Stimulated activated memory B cell treated with anti-CD40 and anti-IgM and Interleukin-4, amounts not matched to agents 10 μg/mL and 1 μg/mL and 100 μg/mL, for 72 hours (primary cell): ENCODE data around the gene ASH1L.
"Not testable (repeated sequence)": the region's sequence is repeated elsewhere in the genome, so short reads cannot be mapped to it uniquely, and the experiment has no call there.

Experiments used
- ATAC-seq: fragments of 150-1000 bp; cut with Tn5 transposase; 2 replicates; pipeline ENCODE4 v1.10.0; 2021
- H3K27ac Mint-ChIP-seq: one replicate; pipeline ENCODE4 v1.8.0; 2022; ENCODE audit warnings: mild to moderate bottlenecking, mixed read lengths
- H3K27me3 Mint-ChIP-seq: one replicate; pipeline ENCODE4 v1.8.0; 2022; ENCODE audit warnings: mixed read lengths
- H3K36me3 Mint-ChIP-seq: one replicate; pipeline ENCODE4 v1.8.0; 2022; ENCODE audit warnings: mixed read lengths
- H3K4me1 Mint-ChIP-seq: one replicate; pipeline ENCODE4 v1.8.0; 2022; ENCODE audit warnings: mixed read lengths
- H3K4me3 Mint-ChIP-seq: one replicate; pipeline ENCODE4 v1.8.0; 2022; ENCODE audit warnings: mild to moderate bottlenecking, moderate library complexity, mixed read lengths
- H3K9me3 Mint-ChIP-seq: one replicate; pipeline ENCODE4 v1.8.0; 2022; ENCODE audit warnings: mixed read lengths

The ASH1L gene

DNA sequence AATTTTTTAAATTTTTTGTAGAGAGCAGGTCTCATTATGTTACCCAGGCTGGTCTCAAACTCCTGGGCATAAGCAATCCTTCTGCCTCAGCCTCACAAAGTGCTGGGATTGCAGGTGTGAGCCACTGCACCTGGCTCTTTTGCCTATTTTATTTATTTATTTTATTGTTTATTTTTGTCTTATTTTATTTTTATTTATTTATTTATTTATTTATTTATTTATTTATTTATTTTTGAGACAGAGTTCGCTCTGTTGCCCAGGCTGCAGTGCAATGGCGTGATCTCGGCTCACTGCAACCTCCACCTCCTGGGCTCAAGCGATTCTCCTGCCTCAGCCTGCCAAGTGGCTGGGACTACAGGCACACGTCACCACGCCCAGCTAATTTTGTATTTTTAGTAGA lies 13.0 kb upstream of the ASH1L start:
- not testable (repeated sequence) for H3K4me3 Mint-ChIP-seq, H3K4me1 Mint-ChIP-seq, ATAC-seq, H3K36me3 Mint-ChIP-seq, H3K9me3 Mint-ChIP-seq, H3K27ac Mint-ChIP-seq, H3K27me3 Mint-ChIP-seq

GRCh38 chr1:155574077-155574476 lies 11.5 kb upstream of the ASH1L start:
- ATAC-seq = no peak
- no peak overlapping the region for H3K4me3 Mint-ChIP-seq
- no peak overlapping the region for H3K27ac Mint-ChIP-seq
- no peaks in the 10 kb centered on the region for H3K9me3 Mint-ChIP-seq
- H3K27me3 Mint-ChIP-seq = no peaks in the 10 kb centered on the region
- H3K36me3 Mint-ChIP-seq = peaks cover 13% of the 10 kb centered on the region
- peaks cover 15% of the 10 kb centered on the region for H3K4me1 Mint-ChIP-seq

GRCh38 chr1:155570593-155570990 lies 8.0 kb upstream of the ASH1L start:
- no peak for ATAC-seq
- H3K36me3 Mint-ChIP-seq = peaks cover 13% of the 10 kb centered on the region
- no peaks in the 10 kb centered on the region for H3K9me3 Mint-ChIP-seq
- no peak overlapping the region for H3K27ac Mint-ChIP-seq
- H3K4me1 Mint-ChIP-seq = peaks cover 15% of the 10 kb centered on the region
- H3K4me3 Mint-ChIP-seq = no peak overlapping the region
- H3K27me3 Mint-ChIP-seq = no peaks in the 10 kb centered on the region

- H3K4me3 Mint-ChIP-seq = no peak overlapping the region
- no peak overlapping the region for H3K27ac Mint-ChIP-seq
- no peaks in the 10 kb centered on the region for H3K9me3 Mint-ChIP-seq
- no peaks in the 10 kb centered on the region for H3K27me3 Mint-ChIP-seq
- H3K36me3 Mint-ChIP-seq = peaks cover 13% of the 10 kb centered on the region
- ATAC-seq = no peak
- peaks cover 10% of the 10 kb centered on the region for H3K4me1 Mint-ChIP-seq
Observed at GRCh38 chr1:155569988-155570592, 7.5 kb upstream of the ASH1L start.

- ATAC-seq = peak; percentile 0
- Mint-ChIP-seq H3K27ac (peak overlapping the region; percentile 95), H3K4me1 (peaks cover 34% of the 10 kb centered on the region), H3K4me3 (peak overlapping the region; percentile 91)
- H3K9me3 Mint-ChIP-seq, H3K36me3 Mint-ChIP-seq, H3K27me3 Mint-ChIP-seq: not testable (repeated sequence)
Observed at GRCh38 chr1:155563377-155564022, 897 bp upstream of the ASH1L start.

DNA sequence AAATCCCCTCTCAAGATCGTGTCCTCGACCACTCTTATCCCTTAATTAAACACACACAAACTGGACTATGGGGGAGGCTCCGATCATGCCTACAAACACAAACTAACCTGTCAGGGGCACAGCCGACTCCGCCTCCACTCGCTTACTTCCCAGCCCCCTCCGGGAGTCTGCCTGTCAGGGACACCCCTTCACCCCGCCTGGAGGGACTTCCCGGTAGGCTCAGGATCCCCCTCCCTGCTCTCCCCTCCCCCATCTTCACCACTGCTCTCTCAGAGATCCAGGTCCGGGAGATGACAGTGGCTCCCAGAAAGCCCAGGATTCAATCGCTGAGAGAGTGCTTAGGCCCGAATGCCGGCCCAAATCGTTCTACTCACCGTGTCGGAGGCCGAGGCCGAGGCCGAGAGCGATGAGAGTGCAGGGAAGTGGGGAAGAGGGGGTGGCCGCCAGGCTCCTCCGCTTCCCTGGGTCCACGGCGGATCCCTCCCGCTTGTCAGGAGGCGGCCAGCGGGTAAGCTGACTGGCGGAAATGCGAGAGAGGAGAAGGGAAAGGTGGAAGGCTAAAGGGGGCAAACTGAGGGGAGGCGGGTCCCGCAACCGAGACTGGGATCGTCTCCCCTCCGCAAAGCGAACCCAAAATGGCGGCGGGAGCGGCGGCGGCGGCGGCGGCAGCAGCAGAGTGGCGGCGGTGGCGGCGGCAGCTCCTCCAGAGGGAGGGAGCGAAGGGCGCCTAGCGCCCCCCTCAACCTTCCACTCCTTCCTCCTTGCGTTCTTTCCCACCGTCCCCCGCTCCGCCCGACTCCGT lies 623 bp downstream of the ASH1L start:
- H3K4me1 Mint-ChIP-seq = peaks cover 42% of the 10 kb centered on the region
- H3K27ac Mint-ChIP-seq = peak overlapping the region; percentile 95
- H3K9me3 Mint-ChIP-seq, H3K36me3 Mint-ChIP-seq, H3K27me3 Mint-ChIP-seq: not testable (repeated sequence)
- H3K4me3 Mint-ChIP-seq = peak overlapping the region; percentile 91
- ATAC-seq = peak; percentile 13

DNA sequence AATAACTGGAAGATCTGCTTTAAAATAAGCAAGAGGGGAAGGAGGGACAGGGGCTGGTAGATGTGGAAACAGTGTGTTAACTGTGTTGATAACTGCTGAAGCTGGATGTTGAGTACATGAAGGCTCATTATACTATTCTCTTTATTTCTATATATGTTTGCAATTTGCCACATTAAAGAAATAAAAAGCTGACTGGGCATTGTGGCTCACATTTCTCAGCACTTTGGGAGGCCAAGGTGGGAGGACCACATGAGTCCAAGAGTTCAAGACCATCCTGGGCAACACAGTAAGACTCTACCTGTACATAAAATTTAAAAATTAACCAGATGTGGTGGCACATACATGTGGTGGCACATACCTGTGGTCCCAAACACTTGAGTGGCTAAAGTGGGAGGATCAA lies 6.7 kb downstream of the ASH1L start:
- Mint-ChIP-seq H3K36me3 (peaks cover 16% of the 10 kb centered on the region), H3K9me3 (no peaks in the 10 kb centered on the region), H3K4me3 (no peak overlapping the region), H3K27ac (no peak overlapping the region), H3K27me3 (no peaks in the 10 kb centered on the region), H3K4me1 (peaks cover 51% of the 10 kb centered on the region)
- ATAC-seq = no peak

DNA sequence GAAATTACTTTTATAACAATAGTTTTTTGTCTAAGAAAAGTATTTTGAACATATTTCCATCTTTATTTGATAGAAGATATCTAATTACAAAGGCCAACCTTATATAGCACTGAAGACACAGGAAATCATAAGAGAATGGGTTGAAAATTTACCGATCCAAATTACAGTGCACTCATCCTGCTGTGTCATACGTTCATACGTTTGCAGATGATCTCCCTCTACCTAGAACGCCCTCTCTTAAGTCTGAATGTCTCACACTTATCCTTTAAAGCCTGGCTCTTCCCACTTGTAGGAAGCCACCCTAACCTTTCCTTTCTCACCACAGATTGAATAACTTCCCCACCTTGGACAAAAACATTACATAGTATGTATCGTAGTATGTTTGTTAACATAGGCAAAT lies 9.3 kb downstream of the ASH1L start:
- no peak for ATAC-seq
- Mint-ChIP-seq H3K36me3 (peaks cover 29% of the 10 kb centered on the region), H3K9me3 (no peaks in the 10 kb centered on the region), H3K4me3 (no peak overlapping the region), H3K4me1 (peaks cover 47% of the 10 kb centered on the region), H3K27me3 (no peaks in the 10 kb centered on the region), H3K27ac (peak overlapping the region; percentile 36)

DNA sequence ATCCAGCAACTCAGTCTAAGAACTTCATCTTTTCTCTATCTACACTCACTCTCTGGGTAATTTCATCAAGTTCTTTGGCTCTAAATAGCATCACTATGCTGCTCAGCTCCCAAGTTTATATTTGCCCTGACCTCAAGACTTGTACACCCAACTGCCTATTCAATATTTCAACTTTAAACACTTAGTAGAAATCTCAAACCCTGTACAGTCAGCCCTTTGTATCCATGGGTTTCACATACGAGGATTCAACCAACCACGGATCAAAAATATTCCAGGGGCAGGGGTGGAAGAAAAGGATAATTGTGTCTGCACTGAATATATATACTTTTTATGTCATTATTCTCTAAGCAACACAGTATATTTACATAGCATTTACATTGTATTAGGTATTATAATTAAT lies 13.9 kb downstream of the ASH1L start:
- H3K27me3 Mint-ChIP-seq = no peaks in the 10 kb centered on the region
- peak overlapping the region; percentile 87 for H3K27ac Mint-ChIP-seq
- H3K9me3 Mint-ChIP-seq = no peaks in the 10 kb centered on the region
- peaks cover 70% of the 10 kb centered on the region for H3K4me1 Mint-ChIP-seq
- H3K4me3 Mint-ChIP-seq = no peak overlapping the region
- peaks cover 22% of the 10 kb centered on the region for H3K36me3 Mint-ChIP-seq
- no peak for ATAC-seq

DNA sequence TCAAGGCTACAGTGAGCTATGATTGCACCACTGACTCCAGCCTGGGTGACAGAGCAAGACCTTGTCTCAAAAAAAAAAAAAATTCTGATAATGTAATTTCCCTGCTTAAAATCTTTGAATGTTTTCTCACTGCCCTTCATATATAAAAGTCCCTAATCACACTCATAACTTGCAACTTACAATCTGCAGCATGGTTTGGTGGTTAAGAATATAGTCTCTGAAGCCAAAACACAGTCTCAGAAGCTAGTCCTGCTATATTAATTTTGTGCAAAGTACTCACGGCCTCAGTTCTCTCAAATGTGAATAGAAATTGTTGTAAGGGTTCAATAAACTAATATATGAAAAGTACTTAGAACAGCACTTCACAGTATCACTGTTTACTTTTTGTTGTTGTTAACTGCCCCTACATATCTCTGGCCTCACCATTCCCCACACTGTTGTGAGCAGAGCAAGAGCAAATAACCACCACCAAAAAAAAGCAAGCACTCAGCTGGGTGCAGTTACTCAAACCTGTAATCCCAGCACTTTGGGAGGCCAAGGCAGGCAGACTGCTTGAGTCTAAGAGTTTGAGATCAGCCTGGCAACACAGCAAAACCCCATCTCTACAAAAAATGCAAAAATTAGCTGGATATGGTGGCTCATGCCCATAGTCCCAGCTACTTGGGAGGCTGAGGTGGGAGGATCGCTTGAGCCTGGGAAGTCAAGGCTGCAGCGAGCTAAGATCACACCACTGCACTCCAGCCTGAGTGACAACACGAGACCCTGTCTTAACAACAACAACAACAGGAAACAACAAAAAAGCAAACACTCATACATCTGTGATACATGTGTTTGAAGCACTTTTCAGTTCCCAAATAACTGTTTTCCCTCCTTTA lies 22.4 kb downstream of the ASH1L start:
- no peak overlapping the region for H3K4me3 Mint-ChIP-seq

DNA sequence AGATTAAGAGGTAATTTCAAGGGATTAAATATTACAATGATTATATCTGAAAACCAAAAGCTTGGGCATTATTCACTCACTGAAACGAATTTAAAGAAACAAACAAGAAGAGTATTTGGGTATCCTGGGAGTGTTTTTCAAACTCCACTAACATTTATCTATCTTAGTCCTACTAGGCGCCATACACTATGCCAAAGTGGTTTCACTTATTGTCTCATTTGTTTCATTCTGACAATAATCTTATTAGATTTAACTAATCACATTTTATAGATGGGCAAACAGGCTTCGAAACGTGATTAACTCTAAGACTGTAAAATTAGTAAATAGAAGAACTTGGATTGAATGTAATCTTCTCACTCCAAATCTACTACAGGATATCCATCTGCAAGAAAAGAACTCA lies 25.4 kb downstream of the ASH1L start:
- H3K9me3 Mint-ChIP-seq = no peaks in the 10 kb centered on the region
- ATAC-seq = no peak
- no peak overlapping the region for H3K4me3 Mint-ChIP-seq
- H3K27me3 Mint-ChIP-seq = no peaks in the 10 kb centered on the region
- peaks cover 21% of the 10 kb centered on the region for H3K36me3 Mint-ChIP-seq
- H3K4me1 Mint-ChIP-seq = peaks cover 70% of the 10 kb centered on the region
- peak overlapping the region; percentile 98 for H3K27ac Mint-ChIP-seq

More for the DNA sequence above, 22.4 kb downstream of the ASH1L start:
- peak; percentile 21 for ATAC-seq
- peaks cover 56% of the 10 kb centered on the region for H3K4me1 Mint-ChIP-seq
- peak overlapping the region; percentile 76 for H3K27ac Mint-ChIP-seq
- peaks cover 7% of the 10 kb centered on the region for H3K36me3 Mint-ChIP-seq
- H3K9me3 Mint-ChIP-seq = no peaks in the 10 kb centered on the region
- no peaks in the 10 kb centered on the region for H3K27me3 Mint-ChIP-seq

- H3K9me3 Mint-ChIP-seq = no peaks in the 10 kb centered on the region
Observed at GRCh38 chr1:155531624-155532023, 31.0 kb downstream of the ASH1L start.

DNA sequence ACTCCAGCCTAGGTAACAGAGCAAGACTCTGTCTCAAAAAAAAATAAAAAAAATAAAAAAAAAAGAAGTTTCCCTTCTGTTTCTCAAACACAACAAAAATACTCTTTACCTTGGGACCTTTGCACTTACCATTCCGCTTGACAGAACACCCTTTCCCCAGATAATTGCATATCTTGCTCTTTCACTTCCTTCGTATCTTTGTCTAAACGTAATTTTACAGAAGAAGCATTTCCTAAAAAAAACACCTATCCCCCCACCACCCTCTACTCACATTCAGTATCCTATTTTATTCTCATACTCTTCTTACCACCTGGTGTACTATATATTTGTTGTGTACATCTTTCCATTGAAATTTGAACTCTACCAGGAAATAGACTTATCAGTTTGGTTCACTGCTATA lies 32.7 kb downstream of the ASH1L start:
- ATAC-seq = peak; percentile 93
- Mint-ChIP-seq H3K27ac (peak overlapping the region; percentile 94), H3K4me1 (peaks cover 56% of the 10 kb centered on the region), H3K9me3 (no peaks in the 10 kb centered on the region), H3K36me3 (peaks cover 19% of the 10 kb centered on the region), H3K27me3 (no peaks in the 10 kb centered on the region), H3K4me3 (peak overlapping the region; percentile 79)

More at GRCh38 chr1:155531624-155532023, 31.0 kb downstream of the ASH1L start:
- Mint-ChIP-seq H3K36me3 (peaks cover 19% of the 10 kb centered on the region), H3K27ac (no peak overlapping the region), H3K4me1 (peaks cover 57% of the 10 kb centered on the region), H3K27me3 (no peaks in the 10 kb centered on the region), H3K4me3 (no peak overlapping the region)
- no peak for ATAC-seq

- Mint-ChIP-seq H3K27ac (peak overlapping the region; percentile 94), H3K4me3 (peak overlapping the region; percentile 79), H3K4me1 (peaks cover 57% of the 10 kb centered on the region), H3K27me3 (no peaks in the 10 kb centered on the region), H3K36me3 (peaks cover 13% of the 10 kb centered on the region), H3K9me3 (no peaks in the 10 kb centered on the region)
- peak; percentile 31 for ATAC-seq
Observed at GRCh38 chr1:155529109-155529508, 33.5 kb downstream of the ASH1L start.

DNA sequence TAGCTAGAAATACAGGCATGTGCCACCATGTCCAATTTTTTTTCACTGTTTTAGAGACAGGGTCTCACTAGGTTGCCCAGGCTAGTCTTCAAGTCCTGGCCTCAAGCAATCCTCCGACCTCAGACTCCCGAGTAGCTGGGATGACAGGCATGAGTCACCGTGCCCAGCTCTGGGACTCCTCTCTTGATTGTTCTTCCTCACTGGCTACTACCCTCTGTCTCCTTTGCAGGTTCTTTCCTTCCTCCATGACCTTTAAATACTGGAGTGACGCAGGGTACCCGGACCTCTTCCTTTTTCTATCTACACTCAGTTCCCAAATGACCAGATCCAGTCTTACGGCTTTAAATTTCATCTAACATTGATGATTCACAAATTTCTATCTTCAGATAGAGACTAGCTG lies 34.9 kb downstream of the ASH1L start:
- H3K27ac Mint-ChIP-seq = no peak overlapping the region
- peaks cover 5% of the 10 kb centered on the region for H3K36me3 Mint-ChIP-seq
- H3K9me3 Mint-ChIP-seq = no peaks in the 10 kb centered on the region
- no peak overlapping the region for H3K4me3 Mint-ChIP-seq
- H3K4me1 Mint-ChIP-seq = peaks cover 62% of the 10 kb centered on the region
- no peaks in the 10 kb centered on the region for H3K27me3 Mint-ChIP-seq
- no peak for ATAC-seq
